ENCODE results near the gene MCUR1.

- no peak for TF ChIP-seq CTCF (IDR thresholded peaks at IDR 0.05)
- TF ChIP-seq POLR2A (IDR thresholded peaks at IDR 0.05), result no peak
- TF ChIP-seq EP300 (IDR thresholded peaks at IDR 0.05), result no peak
- TF ChIP-seq POLR2AphosphoS5 (IDR thresholded peaks at IDR 0.05), result no peak
Observed at GRCh38 chr6:13754644-13755043, 59.7 kb downstream of the MCUR1 start.
